SH-SY5Y (cell line): ENCODE data around the gene LIMA1.

Experiments
- GATA2 ChIP-seq: IDR thresholded peaks from 2 replicates; pipeline ENCODE4 v1.6.1; 2011; ENCODE audit warnings: mild to moderate bottlenecking, low read depth, low read length
- GATA3 ChIP-seq: IDR thresholded peaks from 2 replicates; pipeline ENCODE4 v1.6.1; 2011; ENCODE audit warnings: low read depth, mild to moderate bottlenecking, low read length, moderate library complexity

- TF ChIP-seq GATA3 (no peak), GATA2 (no peak)
These were observed at the start of gene LIMA1 for GRCh38 chr12:50283229-50283923.
